Right lobe of liver (tissue), 6 donors: ENCODE measurements around the gene CDH23. TPM values are rescaled to one million over a fixed set of nuclear protein-coding genes. Genes with fewer than 3 reads are reported as not detected.
A peak's percentile ranks its signal among the peaks of the same experiment; 100 is the strongest.

ENCODE experiments used
- ATAC-seq, 4 donors: fragments of 200-7000 bp; cut with Tn5 transposase; one replicate each; pipeline ENCODE4 v1.9.1; 2020; ENCODE audit warnings: mild to moderate bottlenecking in 4 of 4, moderate library complexity in 4 of 4
- DNase-seq, 3 donors: peaks; one replicate each; pipeline ENCODE4 v3.0.0-alpha.2; 2020
- H3K27ac ChIP-seq, 3 donors: fragments of 200-600 bp; one replicate each; pipeline ENCODE4 v1.8.0; 2022
- H3K27me3 ChIP-seq, 2 donors: fragments of 200-600 bp; one replicate each; pipeline ENCODE4 v1.8.0; 2022
- H3K36me3 ChIP-seq, 4 donors: fragments of 200-600 bp; sonication (generic) in 1 of 4; one replicate each; pipeline versions ENCODE4 v1.5.1 to v1.8.0; 2017 to 2022; ENCODE audit warnings: control low read depth in 1 of 4
- H3K4me1 ChIP-seq, 4 donors: fragments of 200-600 bp; sonication (generic) in 1 of 4; one replicate each; pipeline versions ENCODE4 v1.5.1 to v1.8.0; 2017 to 2022; ENCODE audit warnings: control low read depth in 1 of 4
- H3K4me3 ChIP-seq, 3 donors: fragments of 200-600 bp; one replicate each; pipeline ENCODE4 v1.8.0; 2022
- H3K9me3 ChIP-seq, 4 donors: fragments of 200-600 bp; sonication (generic) in 1 of 4; one replicate each; pipeline versions ENCODE4 v1.5.1 to v1.8.0; 2017 to 2022; ENCODE audit warnings: control low read depth in 1 of 4
- POLR2A ChIP-seq: fragments of 450-650 bp; IDR thresholded peaks from one replicate; pipeline ENCODE4 v1.6.1; 2017; ENCODE audit warnings: antibody characterized with exemption, mild to moderate bottlenecking
- WGBS: methylation state at CpG from one replicate; pipeline ENCODE4 v1.1.6; 2018; ENCODE audit warnings: low coverage, low lambda C conversion rate; ENCODE audit not compliant: insufficient coverage; ENCODE audit errors: missing lambda C conversion rate; 5-methylcytosine and 5-hydroxymethylcytosine counted together
- intact Hi-C, 2 donors: fragments of 100-400 bp; cut with DNase I; formaldehyde crosslinking; loops; one replicate each; pipeline versions ENCODE4 v1.11.2 to v1.14.1; 2022
- total RNA-seq, 6 experiments: library from RNA; depleted of rRNA in 2 of 6; stranded (reverse); fragments of >200 nt in 2 of 6; fragmentation: NEBNext Ultra II Directional in 3 of 6; extraction: Animal tissue kit (Norgen Biotek cat#: 25700) in 3 of 6; gene quantifications; one replicate each; pipeline versions ENCODE4 v1.1.0 to v1.2.4, GENCODE V29; 2016 to 2023
- TF ChIP-seq, protein P1 (sequence below), 4 donors: fragments of 200-600 bp in 3 of 4; fragments of 450-650 bp in 1 of 4; IDR thresholded peaks; one replicate each; pipeline versions ENCODE4 v1.5.1 to v1.8.0; 2016 to 2022; ENCODE audit warnings: antibody characterized with exemption in 4 of 4, mild to moderate bottlenecking in 2 of 4
- donor health status: DM: no; HTN: yes; CAD: no.
- donor health status: DM: no; HTN: no; CAD: no.
- donor health status: DM: no; HTN: no; CAD: no.
- donor health status: DM: no; HTN: yes; CAD: no.
- donor health status: DM: no; HTN: yes; CAD: no.

Gene CDH23
- total RNA-seq, 6 experiments from 2014 or later, result 3.3 to 19.7 (median 6.3) TPM

DNA sequence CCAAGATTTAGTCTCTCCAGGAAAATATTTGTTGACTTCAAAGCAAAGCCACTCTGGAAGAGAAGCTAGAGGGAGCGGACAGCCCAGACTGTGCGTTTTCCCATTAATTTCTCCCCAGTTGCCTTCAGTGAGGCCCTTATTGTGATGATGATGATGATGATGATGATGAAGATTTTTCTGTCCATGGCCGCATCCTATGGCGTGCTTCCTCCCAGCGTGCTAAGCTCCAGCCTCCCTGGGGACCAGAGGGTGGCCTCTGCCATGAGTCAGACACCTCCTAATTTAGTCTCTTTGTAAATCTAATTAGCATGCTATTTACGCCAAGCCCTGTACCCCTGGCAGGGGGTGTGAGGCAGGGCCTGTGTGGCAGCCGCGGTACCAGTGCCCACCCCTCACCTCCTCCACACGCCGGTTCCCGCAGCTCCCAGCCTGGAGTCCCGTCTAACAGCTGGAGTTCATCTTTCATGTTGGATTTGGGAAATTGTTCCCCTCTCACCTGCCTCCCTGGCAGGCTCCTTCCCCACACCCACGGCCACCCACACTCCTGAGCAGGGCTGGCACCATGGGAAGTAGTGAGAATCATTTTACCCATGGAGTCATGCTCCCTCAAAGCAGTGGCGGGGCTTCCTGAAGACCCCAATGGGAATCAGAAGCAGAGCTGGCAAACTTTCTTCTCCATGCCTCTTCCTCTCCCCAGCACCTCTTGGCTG lies 230.7 kb downstream of the CDH23 start:
- TF ChIP-seq, protein P1, sequence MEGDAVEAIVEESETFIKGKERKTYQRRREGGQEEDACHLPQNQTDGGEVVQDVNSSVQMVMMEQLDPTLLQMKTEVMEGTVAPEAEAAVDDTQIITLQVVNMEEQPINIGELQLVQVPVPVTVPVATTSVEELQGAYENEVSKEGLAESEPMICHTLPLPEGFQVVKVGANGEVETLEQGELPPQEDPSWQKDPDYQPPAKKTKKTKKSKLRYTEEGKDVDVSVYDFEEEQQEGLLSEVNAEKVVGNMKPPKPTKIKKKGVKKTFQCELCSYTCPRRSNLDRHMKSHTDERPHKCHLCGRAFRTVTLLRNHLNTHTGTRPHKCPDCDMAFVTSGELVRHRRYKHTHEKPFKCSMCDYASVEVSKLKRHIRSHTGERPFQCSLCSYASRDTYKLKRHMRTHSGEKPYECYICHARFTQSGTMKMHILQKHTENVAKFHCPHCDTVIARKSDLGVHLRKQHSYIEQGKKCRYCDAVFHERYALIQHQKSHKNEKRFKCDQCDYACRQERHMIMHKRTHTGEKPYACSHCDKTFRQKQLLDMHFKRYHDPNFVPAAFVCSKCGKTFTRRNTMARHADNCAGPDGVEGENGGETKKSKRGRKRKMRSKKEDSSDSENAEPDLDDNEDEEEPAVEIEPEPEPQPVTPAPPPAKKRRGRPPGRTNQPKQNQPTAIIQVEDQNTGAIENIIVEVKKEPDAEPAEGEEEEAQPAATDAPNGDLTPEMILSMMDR (IDR thresholded peaks at IDR 0.05), result no peak
- TF ChIP-seq POLR2A, result no peak
- no peak overlapping the region for H3K27ac ChIP-seq
- intact Hi-C loops, result no loop called here

GRCh38 chr10:71627956-71628355 lies 231.2 kb downstream of the CDH23 start:
- H3K4me1 ChIP-seq, result peaks cover 0 to 10% (median 3%) of the 10 kb centered on the region in 4 donors
- no peak overlapping the region for H3K4me3 ChIP-seq
- intact Hi-C loops, result no loop called here
- H3K36me3 ChIP-seq, result no peaks in the 10 kb centered on the region
- ATAC-seq (no peak), DNase-seq (no peak)
- TF ChIP-seq POLR2A, result no peak
- TF ChIP-seq, protein P1 (IDR thresholded peaks at IDR 0.05), result no peak
- 70% methylated on average over 5 of the region's 7 CpGs for WGBS
- H3K27me3 ChIP-seq, result no peaks in the 10 kb centered on the region
- H3K9me3 ChIP-seq, result no peaks in the 10 kb centered on the region
- H3K27ac ChIP-seq, result no peak overlapping the region

More for the DNA sequence above, 230.7 kb downstream of the CDH23 start:
- whole genome bisulfite sequencing, result 80% methylated on average over 4 of the region's 14 CpGs
- ATAC-seq (no peak), DNase-seq (peak in 1 of 3 donors; percentile 29)
- no peaks in the 10 kb centered on the region for H3K27me3 ChIP-seq
- peaks cover 0 to 10% (median 3%) of the 10 kb centered on the region in 4 donors for H3K4me1 ChIP-seq
- H3K4me3 ChIP-seq, result no peak overlapping the region
- no peaks in the 10 kb centered on the region for H3K36me3 ChIP-seq
- H3K9me3 ChIP-seq, result no peaks in the 10 kb centered on the region

GRCh38 chr10:71629131-71629530 lies 232.4 kb downstream of the CDH23 start:
- H3K9me3 ChIP-seq, result no peaks in the 10 kb centered on the region
- no peak for ATAC-seq
- H3K27ac ChIP-seq, result no peak overlapping the region
- intact Hi-C loops, result no loop called here
- H3K27me3 ChIP-seq, result no peaks in the 10 kb centered on the region
- no peak overlapping the region for H3K4me3 ChIP-seq
- DNase-seq, result no peak
- H3K4me1 ChIP-seq, result peaks cover 0 to under 1% (median 0%) of the 10 kb centered on the region in 4 donors
- TF ChIP-seq POLR2A, result no peak
- TF ChIP-seq, protein P1 (IDR thresholded peaks at IDR 0.05), result no peak
- 60% methylated on average over 2 of the region's 4 CpGs for WGBS
- H3K36me3 ChIP-seq, result no peaks in the 10 kb centered on the region

GRCh38 chr10:71630168-71630567 lies 233.4 kb downstream of the CDH23 start:
- Histone ChIP-seq H3K27ac (no peak overlapping the region), H3K4me3 (no peak overlapping the region), H3K9me3 (no peaks in the 10 kb centered on the region), H3K4me1 (peaks cover 0 to 11% (median 6%) of the 10 kb centered on the region in 4 donors), H3K36me3 (no peaks in the 10 kb centered on the region), H3K27me3 (no peaks in the 10 kb centered on the region)
- ATAC-seq (no peak), DNase-seq (no peak)
- TF ChIP-seq, protein P1 (IDR thresholded peaks at IDR 0.05), result no peak
- no peak for TF ChIP-seq POLR2A
- intact Hi-C loops, result no loop called here
- 96% methylated on average over 5 of the region's 5 CpGs for WGBS
